Neutrophil (primary cell): ENCODE measurements around the gene MEFV.
A peak's percentile ranks its signal among the peaks of the same experiment; 100 is the strongest.
"Not testable (repeated sequence)": the region's sequence is repeated elsewhere in the genome, so short reads cannot be mapped to it uniquely, and the experiment has no call there.

ENCODE experiments used
- H3K27ac ChIP-seq: fragments of 200-600 bp; sonication (generic); 2 replicates; pipeline ENCODE4 v1.5.1; 2016; ENCODE audit warnings: mild to moderate bottlenecking, moderate library complexity
- H3K27me3 ChIP-seq: fragments of 200-600 bp; sonication (generic); 2 replicates; pipeline ENCODE4 v1.6.0; 2016; ENCODE audit warnings: mild to moderate bottlenecking
- H3K36me3 ChIP-seq: fragments of 200-600 bp; sonication (generic); 2 replicates; pipeline ENCODE4 v1.5.1; 2017
- H3K4me1 ChIP-seq, 2 experiments: fragments of 200-600 bp in 1 of 2; sonication (generic) in 1 of 2; 1 replicate in 1 of 2; 2 replicates in 1 of 2; pipeline versions ENCODE4 v1.5.1 to v1.6.1; 2013 to 2016; ENCODE audit warnings: low read depth in 1 of 2, low read length in 1 of 2, mild to moderate bottlenecking in 1 of 2, moderate library complexity in 1 of 2; ENCODE audit not compliant: control insufficient read depth in 1 of 2, insufficient read depth in 1 of 2
- H3K4me3 ChIP-seq, 2 experiments: fragments of 200-600 bp in 1 of 2; sonication (generic) in 1 of 2; 1 replicate in 1 of 2; 2 replicates in 1 of 2; pipeline ENCODE4 v1.5.1; 2013 to 2016; ENCODE audit warnings: low read depth in 1 of 2, low read length in 1 of 2, mild to moderate bottlenecking in 1 of 2, moderate library complexity in 1 of 2
- H3K9me3 ChIP-seq: fragments of 200-600 bp; sonication (generic); 2 replicates; pipeline ENCODE4 v1.5.1; 2016
- CTCF ChIP-seq: fragments of 200-600 bp; sonication (generic); IDR thresholded peaks from 2 replicates; pipeline ENCODE4 v1.5.1; 2016; ENCODE audit warnings: antibody characterized with exemption

The MEFV gene

DNA sequence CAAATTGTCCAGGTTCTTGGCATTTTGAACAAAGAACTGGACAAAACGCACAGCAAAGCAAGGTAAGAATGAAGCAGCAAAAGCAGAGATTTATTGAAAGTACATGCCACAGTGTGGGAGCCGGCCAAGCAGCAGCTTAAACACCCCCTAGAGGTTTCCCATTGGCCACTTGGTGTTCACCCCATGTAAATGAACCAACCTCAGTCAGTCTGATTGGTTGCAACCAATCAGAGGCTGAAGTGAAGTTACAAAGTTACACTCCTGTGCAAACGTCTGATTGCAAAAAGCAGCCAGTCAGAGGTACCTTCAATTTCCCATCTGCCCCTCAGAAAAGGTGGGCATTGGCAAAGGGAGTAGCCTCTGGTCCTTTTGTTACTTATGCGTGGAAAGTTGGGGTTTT, 18.1 kb upstream of the MEFV start:
- Histone ChIP-seq H3K36me3 (peaks cover 15% of the 10 kb centered on the region), H3K27ac (peak overlapping the region; percentile 31), H3K9me3 (no peaks in the 10 kb centered on the region), H3K4me1 (no peaks in the 10 kb centered on the region), H3K4me3 (no peak overlapping the region), H3K27me3 (peaks cover 30% of the 10 kb centered on the region)
- no peak for TF ChIP-seq CTCF

- H3K27ac ChIP-seq, H3K27me3 ChIP-seq, H3K4me3 ChIP-seq, H3K9me3 ChIP-seq: not testable (repeated sequence)
- Histone ChIP-seq H3K36me3 (peaks cover 46% of the 10 kb centered on the region), H3K4me1 (peaks cover 21 to 25% of the 10 kb centered on the region in 2 experiments)
Measured at GRCh38 chr16:3271281-3271680, 14.8 kb upstream of the MEFV start.

GRCh38 chr16:3270718-3271117, 14.3 kb upstream of the MEFV start:
- not testable (repeated sequence) for H3K9me3 ChIP-seq, H3K27me3 ChIP-seq, H3K27ac ChIP-seq, H3K4me3 ChIP-seq
- peaks cover 50% of the 10 kb centered on the region for H3K36me3 ChIP-seq
- H3K4me1 ChIP-seq = peaks cover 27 to 31% of the 10 kb centered on the region in 2 experiments

DNA sequence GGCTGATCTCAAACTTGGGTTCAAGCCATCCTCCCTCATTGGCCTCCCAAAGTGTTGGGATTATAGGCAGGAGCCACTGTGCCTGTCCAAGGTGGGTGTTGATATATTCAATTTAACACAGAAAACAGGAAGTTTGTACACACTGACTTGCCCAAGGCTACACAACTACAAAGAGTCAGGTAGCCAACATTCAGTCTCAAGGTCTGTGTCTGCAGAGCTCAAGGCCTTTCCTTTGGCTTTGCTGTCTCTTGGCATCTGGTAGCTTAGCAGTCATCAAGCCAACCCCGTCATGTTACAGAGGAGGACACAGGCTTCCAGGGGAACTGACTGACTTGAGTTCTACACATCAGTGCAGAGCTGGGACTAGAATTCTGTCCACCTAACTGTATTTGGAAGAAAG, 11.9 kb upstream of the MEFV start:
- Histone ChIP-seq H3K4me3 (no peak overlapping the region), H3K27me3 (no peaks in the 10 kb centered on the region), H3K36me3 (peaks cover 42% of the 10 kb centered on the region), H3K27ac (peak overlapping the region; percentile 63), H3K4me1 (peaks cover 40 to 48% of the 10 kb centered on the region in 2 experiments), H3K9me3 (no peaks in the 10 kb centered on the region)
- TF ChIP-seq CTCF = no peak

DNA sequence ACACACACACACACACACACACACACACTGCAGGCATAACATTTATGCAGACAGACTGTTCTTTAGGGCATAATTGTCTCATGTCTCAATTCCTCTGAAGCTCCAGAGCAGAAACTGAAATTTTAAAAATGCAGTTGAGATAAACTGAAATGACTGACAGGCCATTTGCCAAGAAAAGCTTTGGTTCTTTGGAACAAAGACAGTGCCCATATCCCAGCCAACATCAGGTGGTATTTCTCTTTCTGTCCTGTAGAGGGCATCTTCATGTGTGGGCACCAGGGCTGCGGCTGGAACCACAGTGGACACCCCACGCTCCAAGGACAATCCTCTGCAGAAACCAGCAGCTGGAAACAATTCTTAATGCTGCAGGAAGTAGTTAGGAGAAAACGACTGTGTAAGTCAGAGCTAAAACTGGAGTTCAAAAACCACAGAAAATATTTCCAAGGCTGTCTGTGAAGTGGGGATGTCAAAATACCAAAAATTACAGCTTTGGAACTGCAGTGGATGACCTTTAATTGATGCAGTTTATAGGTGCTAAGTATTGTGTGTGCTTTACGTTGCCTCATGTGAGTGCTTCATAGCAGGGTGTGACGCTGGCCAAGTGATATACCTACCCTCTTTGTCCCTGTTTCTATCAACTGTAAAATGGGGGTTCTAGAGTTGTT, 10.6 kb upstream of the MEFV start:
- H3K27me3 ChIP-seq = no peaks in the 10 kb centered on the region
- peaks cover 53 to 61% of the 10 kb centered on the region in 2 experiments for H3K4me1 ChIP-seq
- H3K9me3 ChIP-seq = no peaks in the 10 kb centered on the region
- peak; percentile 85 for TF ChIP-seq CTCF
- H3K36me3 ChIP-seq = peaks cover 42% of the 10 kb centered on the region
- peak overlapping the region; percentile 5 to 89 for H3K4me3 ChIP-seq
- peak overlapping the region; percentile 97 for H3K27ac ChIP-seq

DNA sequence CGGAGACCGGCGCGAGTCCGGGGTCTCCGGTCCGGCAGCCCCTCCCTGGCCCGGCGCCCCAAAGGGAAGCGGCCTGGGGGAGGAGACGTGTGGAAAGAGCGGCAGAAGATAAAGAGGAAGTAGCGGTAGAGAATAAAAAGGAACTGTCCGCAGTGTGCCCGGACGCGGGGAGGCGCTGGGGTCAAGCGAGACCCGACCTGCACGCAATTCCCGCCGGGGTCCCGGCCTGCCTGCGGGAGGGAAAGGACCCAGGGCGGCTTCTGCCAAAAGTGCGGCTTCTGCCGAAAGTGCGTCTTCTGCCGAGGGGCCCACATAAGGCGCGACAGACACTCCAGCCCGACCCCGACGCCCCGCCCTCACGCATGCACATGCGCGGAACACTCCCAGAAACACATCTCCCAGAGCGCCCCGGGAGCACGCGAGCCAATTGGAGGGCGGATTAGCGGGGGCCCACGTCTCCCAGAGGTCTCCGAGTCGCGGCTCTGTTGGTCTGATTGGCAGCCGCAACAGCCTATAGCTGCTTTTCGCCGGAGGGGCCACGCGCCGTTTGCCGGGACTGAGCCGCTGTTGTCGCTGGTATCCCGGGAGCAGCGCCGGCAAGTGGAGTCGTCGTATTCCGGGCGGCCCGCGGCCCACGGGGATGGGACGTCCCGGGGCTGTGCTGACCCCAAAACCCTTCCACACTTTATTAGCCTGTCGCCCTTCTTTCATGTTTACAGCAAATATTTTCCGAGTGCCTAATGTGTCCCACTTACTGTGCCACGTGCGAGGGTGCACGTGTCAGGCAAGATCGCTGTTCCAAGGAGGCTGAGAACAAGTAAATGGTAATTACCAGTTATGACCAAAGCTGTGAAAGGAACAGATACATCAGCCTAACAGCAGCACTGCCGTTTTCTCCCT, 8.0 kb upstream of the MEFV start:
- no peaks in the 10 kb centered on the region for H3K27me3 ChIP-seq
- peak overlapping the region; percentile 78 to 89 for H3K4me3 ChIP-seq
- TF ChIP-seq CTCF = peak; percentile 73
- H3K36me3 ChIP-seq = peaks cover 41% of the 10 kb centered on the region
- peak overlapping the region; percentile 97 for H3K27ac ChIP-seq
- peaks cover 79 to 87% of the 10 kb centered on the region in 2 experiments for H3K4me1 ChIP-seq
- H3K9me3 ChIP-seq = no peaks in the 10 kb centered on the region
